Natural killer cell treated with Interleukin-12 subunit alpha and Interleukin-12 subunit beta and Interleukin-15 and Interleukin-18, amount 100 ng/mL, for 72 hours (primary cell): ENCODE data around the gene KRT80. TPM values are rescaled to one million over a fixed set of nuclear protein-coding genes. Genes with fewer than 3 reads are reported as not detected.

Experiments used
- ATAC-seq, 2 donors: fragments of 150-1000 bp; cut with Tn5 transposase in 1 of 2; sonication (Bioruptor Pico), chemical (Tn5 transposase) in 1 of 2; 2 replicates each; pipeline ENCODE4 v1.10.0; 2021
- DNase-seq: peaks from one replicate; pipeline ENCODE4 v3.0.0; 2022; ENCODE audit warnings: low spot score
- H3K27ac Mint-ChIP-seq, 2 donors: 1 replicate in 1 of 2; 2 replicates in 1 of 2; pipeline ENCODE4 v1.8.0; 2022; ENCODE audit warnings: mixed read lengths in 2 of 2, mild to moderate bottlenecking in 1 of 2, moderate library complexity in 1 of 2
- H3K27me3 Mint-ChIP-seq, 2 donors: 1 replicate in 1 of 2; 2 replicates in 1 of 2; pipeline ENCODE4 v1.8.0; 2022; ENCODE audit warnings: mixed read lengths in 2 of 2
- H3K36me3 Mint-ChIP-seq: one replicate; pipeline ENCODE4 v1.8.0; 2022; ENCODE audit warnings: mixed read lengths
- H3K4me1 Mint-ChIP-seq, 2 donors: 1 replicate in 1 of 2; 2 replicates in 1 of 2; pipeline ENCODE4 v1.8.0; 2022; ENCODE audit warnings: low read depth in 2 of 2, mixed read lengths in 2 of 2, mild to moderate bottlenecking in 1 of 2
- H3K4me3 Mint-ChIP-seq: one replicate; pipeline ENCODE4 v1.8.0; 2022; ENCODE audit warnings: mixed read lengths
- H3K9me3 Mint-ChIP-seq: 2 replicates; pipeline ENCODE4 v1.8.0; 2022; ENCODE audit warnings: mixed read lengths
- total RNA-seq, 2 donors: library from RNA; stranded (reverse); gene quantifications; one replicate each; pipeline ENCODE4 v1.2.3, GENCODE V29; 2022

Gene KRT80
- total RNA-seq, 2 donors from 2014 or later: not detected

- ATAC-seq (peak; percentile 37 to 43), DNase-seq (no peak)
- H3K27ac Mint-ChIP-seq: no peak overlapping the region
- no peak overlapping the region for H3K4me3 Mint-ChIP-seq
- no peaks in the 10 kb centered on the region for H3K36me3 Mint-ChIP-seq
- peaks cover 7 to 22% of the 10 kb centered on the region in 2 donors for H3K27me3 Mint-ChIP-seq
- H3K9me3 Mint-ChIP-seq: no peaks in the 10 kb centered on the region
- H3K4me1 Mint-ChIP-seq: peaks cover 0 to 6% of the 10 kb centered on the region in 2 donors
Observed at GRCh38 chr12:52203079-52203921, 11.5 kb upstream of the KRT80 start.

GRCh38 chr12:52202361-52203078 is 10.7 kb upstream of the KRT80 start:
- Mint-ChIP-seq H3K4me3 (no peak overlapping the region), H3K4me1 (peaks cover 0 to 6% of the 10 kb centered on the region in 2 donors), H3K36me3 (no peaks in the 10 kb centered on the region), H3K27me3 (peaks cover 7 to 21% of the 10 kb centered on the region in 2 donors), H3K27ac (no peak overlapping the region), H3K9me3 (no peaks in the 10 kb centered on the region)
- DNase-seq: no peak
- ATAC-seq: peak in 1 of 2 donors; percentile 2

GRCh38 chr12:52201451-52201839 is 9.6 kb upstream of the KRT80 start:
- ATAC-seq: no peak
- DNase-seq: no peak
- peaks cover 7 to 17% of the 10 kb centered on the region in 2 donors for H3K27me3 Mint-ChIP-seq
- H3K27ac Mint-ChIP-seq: no peak overlapping the region
- peaks cover 0 to 6% of the 10 kb centered on the region in 2 donors for H3K4me1 Mint-ChIP-seq
- no peaks in the 10 kb centered on the region for H3K9me3 Mint-ChIP-seq
- H3K36me3 Mint-ChIP-seq: no peaks in the 10 kb centered on the region
- no peak overlapping the region for H3K4me3 Mint-ChIP-seq

DNA sequence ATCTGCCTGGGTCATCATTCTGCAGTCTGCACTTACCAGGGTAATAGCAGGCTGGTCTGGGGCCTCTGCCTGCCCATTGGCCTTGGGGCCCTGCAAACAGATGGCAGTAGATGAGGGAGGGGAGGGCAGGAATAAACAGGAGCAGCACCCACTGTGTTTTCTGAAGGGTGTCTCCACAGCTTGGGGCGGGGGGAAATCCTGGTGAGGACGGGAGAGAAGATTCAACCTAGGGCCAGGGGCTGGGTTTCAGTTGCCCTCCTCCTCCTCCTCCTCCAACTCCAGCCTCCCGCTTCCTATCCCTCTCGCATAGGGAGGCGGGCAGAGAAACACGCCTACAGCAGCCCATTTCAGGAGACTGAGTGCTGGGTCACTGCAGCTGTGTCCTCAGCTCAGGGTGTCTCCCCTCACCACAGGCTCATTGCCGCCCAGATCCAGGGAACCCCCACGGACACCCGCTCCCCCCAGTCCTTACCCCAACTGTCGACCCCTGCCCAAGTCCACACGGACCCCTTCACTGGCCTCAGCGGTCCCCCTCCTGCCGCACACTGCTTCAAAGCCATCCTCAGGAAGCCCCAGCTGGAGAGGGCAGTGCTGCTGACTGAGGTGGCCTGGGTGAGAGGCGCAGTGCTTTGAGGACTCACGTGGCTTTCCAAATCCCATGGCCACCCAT is 9.1 kb upstream of the KRT80 start:
- H3K4me3 Mint-ChIP-seq: no peak overlapping the region
- H3K27ac Mint-ChIP-seq: no peak overlapping the region
- peaks cover 7 to 15% of the 10 kb centered on the region in 2 donors for H3K27me3 Mint-ChIP-seq
- H3K36me3 Mint-ChIP-seq: no peaks in the 10 kb centered on the region
- no peak for DNase-seq
- peaks cover 0 to 6% of the 10 kb centered on the region in 2 donors for H3K4me1 Mint-ChIP-seq
- no peaks in the 10 kb centered on the region for H3K9me3 Mint-ChIP-seq
- ATAC-seq: no peak

GRCh38 chr12:52200086-52200780 is 8.4 kb upstream of the KRT80 start:
- ATAC-seq (no peak), DNase-seq (no peak)
- H3K27me3 Mint-ChIP-seq: peaks cover 10 to 15% of the 10 kb centered on the region in 2 donors
- no peaks in the 10 kb centered on the region for H3K9me3 Mint-ChIP-seq
- H3K4me1 Mint-ChIP-seq: peaks cover 0 to 6% of the 10 kb centered on the region in 2 donors
- no peak overlapping the region for H3K27ac Mint-ChIP-seq
- no peak overlapping the region for H3K4me3 Mint-ChIP-seq
- H3K36me3 Mint-ChIP-seq: no peaks in the 10 kb centered on the region

- no peaks in the 10 kb centered on the region for H3K36me3 Mint-ChIP-seq
- peaks cover 0 to 6% of the 10 kb centered on the region in 2 donors for H3K4me1 Mint-ChIP-seq
- no peaks in the 10 kb centered on the region for H3K9me3 Mint-ChIP-seq
- H3K27me3 Mint-ChIP-seq: peaks cover 17 to 18% of the 10 kb centered on the region in 2 donors
- ATAC-seq: no peak
- no peak overlapping the region for H3K4me3 Mint-ChIP-seq
- no peak for DNase-seq
- H3K27ac Mint-ChIP-seq: no peak overlapping the region
Observed at GRCh38 chr12:52199294-52199919, 7.6 kb upstream of the KRT80 start.

DNA sequence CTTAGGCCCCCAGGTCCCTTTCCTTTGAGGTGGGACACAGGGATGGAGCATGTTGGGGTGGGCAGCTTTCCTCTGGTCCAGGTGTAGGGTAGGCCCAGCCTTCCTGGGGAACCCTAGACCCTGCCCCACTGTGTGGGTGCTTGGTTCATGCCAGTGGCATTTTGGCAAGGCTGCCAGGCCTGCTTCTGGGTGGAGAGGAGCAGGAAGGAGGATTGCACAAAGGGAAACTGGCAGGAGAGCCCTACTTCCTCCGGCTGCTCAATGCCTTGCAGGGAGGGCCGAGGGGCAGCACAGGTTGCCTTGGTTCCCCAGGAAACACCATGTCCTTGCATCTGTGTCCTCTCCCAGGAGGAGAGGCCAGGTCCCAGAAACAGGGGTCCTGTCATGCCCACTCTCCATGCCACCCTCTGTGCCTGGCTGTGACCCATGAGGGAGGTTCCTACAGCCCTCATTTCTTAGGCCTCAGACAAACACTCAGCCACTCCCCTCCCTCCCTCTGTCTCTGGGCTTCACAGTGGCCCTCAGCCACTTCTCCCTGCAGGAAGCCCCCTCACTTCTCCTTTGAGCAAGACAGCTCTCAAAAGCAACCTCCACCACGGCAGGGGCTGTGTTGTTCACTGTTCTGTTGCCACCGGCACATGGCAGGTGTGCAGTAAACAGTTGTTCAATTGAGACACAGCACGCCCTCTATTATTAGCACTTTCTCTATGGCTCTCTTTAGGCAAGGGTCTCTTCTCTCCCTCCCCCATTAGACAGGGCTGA is 6.8 kb upstream of the KRT80 start:
- no peak overlapping the region for H3K4me3 Mint-ChIP-seq
- no peaks in the 10 kb centered on the region for H3K36me3 Mint-ChIP-seq
- no peak overlapping the region for H3K27ac Mint-ChIP-seq
- H3K9me3 Mint-ChIP-seq: no peaks in the 10 kb centered on the region
- no peak for DNase-seq
- ATAC-seq: no peak
- H3K4me1 Mint-ChIP-seq: peaks cover 0 to 6% of the 10 kb centered on the region in 2 donors
- H3K27me3 Mint-ChIP-seq: peaks cover 17 to 20% of the 10 kb centered on the region in 2 donors

GRCh38 chr12:52197371-52198231 is 5.8 kb upstream of the KRT80 start:
- H3K27me3 Mint-ChIP-seq: peaks cover 14 to 20% of the 10 kb centered on the region in 2 donors
- DNase-seq: no peak
- H3K4me1 Mint-ChIP-seq: no peaks in the 10 kb centered on the region
- H3K9me3 Mint-ChIP-seq: no peaks in the 10 kb centered on the region
- ATAC-seq: no peak
- no peaks in the 10 kb centered on the region for H3K36me3 Mint-ChIP-seq
- no peak overlapping the region for H3K27ac Mint-ChIP-seq
- no peak overlapping the region for H3K4me3 Mint-ChIP-seq

DNA sequence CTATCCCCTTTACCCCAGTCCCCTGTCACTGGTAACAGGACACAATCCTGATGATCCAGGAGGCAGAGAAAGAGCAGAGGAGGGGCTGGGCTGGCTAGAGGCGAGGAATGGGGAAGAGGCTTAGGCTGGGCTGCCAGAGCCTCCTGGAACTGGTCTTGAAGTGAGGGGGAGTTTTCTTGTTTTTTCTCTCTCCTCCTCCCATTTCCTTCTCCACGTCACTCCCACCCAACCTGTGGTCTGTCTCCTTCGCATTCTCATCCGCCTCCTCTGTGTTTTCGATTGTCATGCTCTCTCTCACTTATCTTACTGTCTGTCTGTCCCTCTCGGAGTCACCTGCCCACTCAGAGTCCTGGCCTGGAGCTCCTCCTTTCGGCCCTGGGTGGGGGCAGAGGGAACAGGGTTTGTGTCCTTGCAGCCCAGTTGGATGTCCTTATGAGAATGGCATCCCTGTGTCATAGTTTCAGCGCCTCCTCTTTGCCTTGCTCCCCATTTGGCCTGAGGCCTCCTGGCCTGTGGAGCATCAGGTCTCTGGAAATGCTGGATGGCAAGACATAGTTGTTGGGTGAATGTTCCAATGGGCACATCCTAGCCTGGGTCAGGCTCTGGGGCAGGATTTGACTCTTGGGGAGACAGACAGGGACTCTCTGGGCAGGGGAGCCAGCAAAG is 3.4 kb upstream of the KRT80 start:
- Mint-ChIP-seq H3K9me3 (no peaks in the 10 kb centered on the region), H3K27ac (no peak overlapping the region), H3K36me3 (no peaks in the 10 kb centered on the region), H3K27me3 (peaks cover 18 to 21% of the 10 kb centered on the region in 2 donors), H3K4me3 (no peak overlapping the region), H3K4me1 (peaks cover 0 to 2% of the 10 kb centered on the region in 2 donors)
- no peak for DNase-seq
- ATAC-seq: no peak

GRCh38 chr12:52193991-52194390 is 2.2 kb upstream of the KRT80 start:
- Mint-ChIP-seq H3K36me3 (no peaks in the 10 kb centered on the region), H3K27me3 (peaks cover 18 to 21% of the 10 kb centered on the region in 2 donors), H3K27ac (no peak overlapping the region)

GRCh38 chr12:52193532-52193931 is 1.7 kb upstream of the KRT80 start:
- no peaks in the 10 kb centered on the region for H3K36me3 Mint-ChIP-seq
- ATAC-seq (no peak), DNase-seq (no peak)
- H3K4me1 Mint-ChIP-seq: peaks cover 0 to 2% of the 10 kb centered on the region in 2 donors
- no peak overlapping the region for H3K4me3 Mint-ChIP-seq
- H3K27me3 Mint-ChIP-seq: peaks cover 16 to 21% of the 10 kb centered on the region in 2 donors
- no peaks in the 10 kb centered on the region for H3K9me3 Mint-ChIP-seq
- no peak overlapping the region for H3K27ac Mint-ChIP-seq

More at GRCh38 chr12:52193991-52194390, 2.2 kb upstream of the KRT80 start:
- H3K9me3 Mint-ChIP-seq: no peaks in the 10 kb centered on the region
- no peak for DNase-seq
- no peak for ATAC-seq
- H3K4me3 Mint-ChIP-seq: no peak overlapping the region
- peaks cover 0 to 2% of the 10 kb centered on the region in 2 donors for H3K4me1 Mint-ChIP-seq
